ENCODE measurements around the gene MTRFR. TPM values are rescaled to one million over a fixed set of nuclear protein-coding genes. Genes with fewer than 3 reads are reported as not detected.

The MTRFR gene
- total RNA-seq, 1 experiment from 2014 or later: 14.8 TPM

DNA sequence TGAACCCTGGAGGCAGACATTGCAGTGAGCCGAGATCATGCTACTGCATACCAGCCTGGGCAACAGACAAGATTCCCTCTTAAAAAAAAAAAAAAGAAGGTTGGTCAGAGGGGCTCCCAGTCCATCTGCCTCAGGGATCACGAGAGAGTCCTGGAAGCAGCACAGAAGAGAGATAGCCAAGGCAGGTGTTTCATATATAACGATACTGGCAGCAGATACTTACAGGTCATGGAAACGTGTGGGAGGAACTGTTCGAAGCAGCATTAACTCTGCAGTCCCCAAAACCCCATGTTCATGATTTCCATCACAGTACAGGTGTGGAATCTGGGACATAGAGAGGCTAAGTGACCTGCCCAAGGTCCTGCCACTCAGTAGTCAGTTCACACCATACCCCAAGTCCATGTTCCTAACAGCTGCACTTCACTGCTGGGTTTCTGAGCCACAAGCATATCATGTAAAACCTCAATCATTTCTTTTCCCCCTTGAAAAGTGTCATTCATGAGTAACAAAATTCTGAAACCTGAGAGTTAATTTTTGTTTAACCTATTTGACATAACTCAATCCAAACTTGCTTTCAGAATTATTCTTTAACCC is 21.7 kb downstream of the MTRFR start:
- Mint-ChIP-seq H3K27me3 (ENCODE audit: low read depth) (no peaks in the 10 kb centered on the region), H3K4me3 (no peak overlapping the region), H3K4me1 (peaks cover 19 to 22% of the 10 kb centered on the region in 2 experiments), H3K9me3 (peaks cover 6 to 12% of the 10 kb centered on the region in 2 experiments), H3K36me3 (ENCODE audit: insufficient read depth in 1 of 3, low read depth in 3 of 3) (peaks cover 37 to 88% (median 84%) of the 10 kb centered on the region in 3 experiments), H3K27ac (no peak overlapping the region; a peak in 1 of 7 replicates)
- Histone ChIP-seq H3K79me2 (ENCODE audit: insufficient read depth, low read length) (no peaks in the 10 kb centered on the region), H4K20me1 (ENCODE audit: control insufficient read depth, insufficient read depth, insufficient read length) (no peaks in the 10 kb centered on the region), H3K4me1 (ENCODE audit: insufficient read depth, low read length) (no peaks in the 10 kb centered on the region), H3K14ac (ENCODE audit: insufficient read depth, low read length) (no peak overlapping the region), H3K56ac (ENCODE audit: insufficient read length, low read depth, low read length) (no peak overlapping the region), H3K9me3 (ENCODE audit: control insufficient read depth, low read depth, low read length) (no peaks in the 10 kb centered on the region), H3K23me2 (ENCODE audit: insufficient read length, low read depth, low read length, poor library complexity, severe bottlenecking) (no peaks in the 10 kb centered on the region), H2BK5ac (ENCODE audit: insufficient read length, low read length) (no peak overlapping the region), H2AK5ac (ENCODE audit: insufficient read length, low read length) (no peak overlapping the region), H4K5ac (ENCODE audit: insufficient read length, low read depth, low read length) (no peak overlapping the region), H3K79me1 (ENCODE audit: insufficient read depth, low read depth, low read length, poor library complexity, severe bottlenecking) (no peaks in the 10 kb centered on the region), H4K91ac (ENCODE audit: insufficient read length, low read depth, low read length) (no peak overlapping the region), H2BK120ac (ENCODE audit: low read depth, low read length, poor library complexity, severe bottlenecking) (no peak overlapping the region), H2BK20ac (ENCODE audit: low read depth, low read length, poor library complexity, severe bottlenecking) (no peak overlapping the region), H3K27me3 (ENCODE audit: insufficient read depth, low read length) (no peaks in the 10 kb centered on the region), H3K23ac (ENCODE audit: insufficient read length, low read depth, low read length) (no peak overlapping the region), H3K18ac (ENCODE audit: insufficient read length, low read depth, low read length) (no peak overlapping the region), H4K8ac (replicated peaks; ENCODE audit: insufficient read length, low read depth, low read length) (no peak overlapping the region), H3K9ac (ENCODE audit: extremely low read depth, insufficient read length, low read length) (no peak overlapping the region), H3K27ac (ENCODE audit: insufficient read length, low read depth, low read length) (no peak overlapping the region), H2BK12ac (ENCODE audit: insufficient read length, low read depth, low read length) (no peak overlapping the region), H2AFZ (ENCODE audit: low read length) (no peak overlapping the region), H3K4me2 (ENCODE audit: insufficient read depth, insufficient read length, low read length) (no peak overlapping the region), H3T11ph (ENCODE audit: low read length) (no peak overlapping the region), H3K4ac (ENCODE audit: low read depth, low read length) (no peak overlapping the region), H2BK15ac (ENCODE audit: low read depth, low read length) (no peak overlapping the region)
- no peak for DNase-seq
- WGBS (ENCODE audit: extremely low coverage, insufficient read length, low lambda C conversion rate): no CpG with 5 or more reads among the region's 5 CpGs
- TF ChIP-seq, protein P1, sequence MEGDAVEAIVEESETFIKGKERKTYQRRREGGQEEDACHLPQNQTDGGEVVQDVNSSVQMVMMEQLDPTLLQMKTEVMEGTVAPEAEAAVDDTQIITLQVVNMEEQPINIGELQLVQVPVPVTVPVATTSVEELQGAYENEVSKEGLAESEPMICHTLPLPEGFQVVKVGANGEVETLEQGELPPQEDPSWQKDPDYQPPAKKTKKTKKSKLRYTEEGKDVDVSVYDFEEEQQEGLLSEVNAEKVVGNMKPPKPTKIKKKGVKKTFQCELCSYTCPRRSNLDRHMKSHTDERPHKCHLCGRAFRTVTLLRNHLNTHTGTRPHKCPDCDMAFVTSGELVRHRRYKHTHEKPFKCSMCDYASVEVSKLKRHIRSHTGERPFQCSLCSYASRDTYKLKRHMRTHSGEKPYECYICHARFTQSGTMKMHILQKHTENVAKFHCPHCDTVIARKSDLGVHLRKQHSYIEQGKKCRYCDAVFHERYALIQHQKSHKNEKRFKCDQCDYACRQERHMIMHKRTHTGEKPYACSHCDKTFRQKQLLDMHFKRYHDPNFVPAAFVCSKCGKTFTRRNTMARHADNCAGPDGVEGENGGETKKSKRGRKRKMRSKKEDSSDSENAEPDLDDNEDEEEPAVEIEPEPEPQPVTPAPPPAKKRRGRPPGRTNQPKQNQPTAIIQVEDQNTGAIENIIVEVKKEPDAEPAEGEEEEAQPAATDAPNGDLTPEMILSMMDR (conservative IDR thresholded peaks at IDR 0.05): no peak
